GM23338 (cell line): Measurements from ENCODE around the gene TENM4. TPM values are rescaled to one million over a fixed set of nuclear protein-coding genes. Genes with fewer than 3 reads are reported as not detected.

Experiments used
- ATAC-seq: fragments of 200-7000 bp; cut with Tn5 transposase; 3 replicates; pipeline ENCODE4 v1.9.1; 2020
- DNase-seq: peaks from one replicate; pipeline ENCODE4 v3.0.0-alpha.2; 2015; ENCODE audit warnings: low spot score
- H2AFZ ChIP-seq: fragments of 200-600 bp; sonication (generic); 2 replicates; pipeline ENCODE4 v1.8.0; 2016; ENCODE audit warnings: antibody characterized with exemption, mild to moderate bottlenecking, moderate library complexity
- H3F3A ChIP-seq: fragments of 200-600 bp; sonication (generic); replicated peaks from 2 replicates; pipeline ENCODE4 v1.8.0; 2017; ENCODE audit warnings: antibody characterized with exemption, mixed run types, low read depth
- H3K27ac ChIP-seq: fragments of 200-600 bp; sonication (generic); 2 replicates; pipeline ENCODE4 v1.6.1; 2016; ENCODE audit warnings: low read depth
- H3K27me3 ChIP-seq: fragments of 200-600 bp; sonication (generic); 2 replicates; pipeline ENCODE4 v1.8.0; 2016; ENCODE audit warnings: mild to moderate bottlenecking, mixed run types, moderate library complexity; ENCODE audit not compliant: insufficient read depth
- H3K36me3 ChIP-seq: fragments of 200-600 bp; sonication (generic); 2 replicates; pipeline ENCODE4 v1.8.0; 2016; ENCODE audit warnings: mild to moderate bottlenecking; ENCODE audit not compliant: insufficient read depth
- H3K4me1 ChIP-seq: fragments of 200-600 bp; sonication (generic); 2 replicates; pipeline ENCODE4 v1.8.0; 2016; ENCODE audit warnings: mild to moderate bottlenecking, moderate library complexity; ENCODE audit not compliant: insufficient read depth
- H3K4me2 ChIP-seq: fragments of 200-600 bp; sonication (generic); 2 replicates; pipeline ENCODE4 v1.7.1; 2017; ENCODE audit warnings: mixed run types
- H3K4me3 ChIP-seq: fragments of 200-600 bp; sonication (generic); 2 replicates; pipeline ENCODE4 v1.6.1; 2016; ENCODE audit warnings: mixed run types
- H3K79me2 ChIP-seq: fragments of 200-600 bp; sonication (generic); replicated peaks from 2 replicates; pipeline ENCODE4 v1.8.0; 2017; ENCODE audit warnings: mild to moderate bottlenecking; ENCODE audit not compliant: insufficient read depth
- H3K9me2 ChIP-seq: fragments of 200-600 bp; sonication (generic); 2 replicates; pipeline ENCODE4 v1.8.0; 2017; ENCODE audit not compliant: insufficient read depth
- H4K20me1 ChIP-seq: fragments of 200-600 bp; sonication (generic); replicated peaks from 2 replicates; pipeline ENCODE4 v1.8.0; 2017; ENCODE audit warnings: mild to moderate bottlenecking; ENCODE audit not compliant: insufficient read depth
- H3K27ac Mint-ChIP-seq: 2 replicates; pipeline ENCODE4 v1.8.0; 2020; ENCODE audit warnings: inconsistent platforms, mild to moderate bottlenecking, moderate library complexity, mixed read lengths
- H3K27me3 Mint-ChIP-seq: 3 replicates; pipeline ENCODE4 v1.8.0; 2022; ENCODE audit warnings: low read depth, mild to moderate bottlenecking, moderate library complexity, mixed read lengths, inconsistent platforms; ENCODE audit not compliant: insufficient read depth, poor library complexity
- H3K36me3 Mint-ChIP-seq: 3 replicates; pipeline ENCODE4 v1.8.0; 2021; ENCODE audit warnings: low read depth, mild to moderate bottlenecking, inconsistent platforms, moderate library complexity, mixed read lengths
- H3K4me1 Mint-ChIP-seq: 3 replicates; pipeline ENCODE4 v1.8.0; 2020; ENCODE audit warnings: mild to moderate bottlenecking, inconsistent platforms, mixed read lengths
- H3K4me3 Mint-ChIP-seq: 3 replicates; pipeline ENCODE4 v1.8.0; 2021; ENCODE audit warnings: moderate library complexity, mild to moderate bottlenecking, inconsistent platforms, mixed read lengths
- H3K9me3 Mint-ChIP-seq: 3 replicates; pipeline ENCODE4 v1.8.0; 2020; ENCODE audit warnings: moderate library complexity, mild to moderate bottlenecking, inconsistent platforms, mixed read lengths
- POLR2AphosphoS5 ChIP-seq: IDR thresholded peaks from 2 replicates; pipeline ENCODE4 v1.6.1; 2016; ENCODE audit warnings: antibody characterized with exemption, low read depth
- STAT1 ChIP-seq: IDR thresholded peaks from one replicate; pipeline ENCODE4 v1.6.1; 2016; ENCODE audit warnings: antibody characterized with exemption; ENCODE audit not compliant: unreplicated experiment
- polyA plus RNA-seq: library from polyadenylated mRNA; unstranded; fragments of >200 nt; fragmentation: Nextera tagmentation; extraction: Ambion mirVana; gene quantifications from 2 replicates; pipeline ENCODE4 v1.2.1, GENCODE V29; 2016
- total RNA-seq: library from RNA; depleted of rRNA; stranded (reverse); fragments of >200 nt; shearing (Covaris generic); gene quantifications from 2 replicates; pipeline ENCODE4 v1.2.3, GENCODE V29; 2014
- TF ChIP-seq, protein P1 (sequence below): IDR thresholded peaks from 2 replicates; pipeline ENCODE4 v1.6.1; 2016; ENCODE audit warnings: antibody characterized with exemption
- TF ChIP-seq, protein P2 (sequence below): fragments of 250-450 bp; sonication (Bioruptor Pico); IDR thresholded peaks from 2 replicates; pipeline ENCODE4 v1.5.0; 2020; ENCODE audit warnings: mild to moderate bottlenecking, moderate library complexity
- TF ChIP-seq, protein P3 (sequence below): IDR thresholded peaks from one replicate; pipeline ENCODE4 v1.6.1; 2018; ENCODE audit warnings: antibody characterized with exemption; ENCODE audit not compliant: unreplicated experiment

TENM4 gene
- total and polyA plus RNA-seq, 2 experiments from 2014 or later, result 7.3 TPM

- H3K4me3 ChIP-seq, result no peak overlapping the region
- TF ChIP-seq, protein P1, sequence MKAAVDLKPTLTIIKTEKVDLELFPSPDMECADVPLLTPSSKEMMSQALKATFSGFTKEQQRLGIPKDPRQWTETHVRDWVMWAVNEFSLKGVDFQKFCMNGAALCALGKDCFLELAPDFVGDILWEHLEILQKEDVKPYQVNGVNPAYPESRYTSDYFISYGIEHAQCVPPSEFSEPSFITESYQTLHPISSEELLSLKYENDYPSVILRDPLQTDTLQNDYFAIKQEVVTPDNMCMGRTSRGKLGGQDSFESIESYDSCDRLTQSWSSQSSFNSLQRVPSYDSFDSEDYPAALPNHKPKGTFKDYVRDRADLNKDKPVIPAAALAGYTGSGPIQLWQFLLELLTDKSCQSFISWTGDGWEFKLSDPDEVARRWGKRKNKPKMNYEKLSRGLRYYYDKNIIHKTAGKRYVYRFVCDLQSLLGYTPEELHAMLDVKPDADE, result no peak
- TF ChIP-seq STAT1 (no peak), POLR2AphosphoS5 (no peak)
- H2AFZ ChIP-seq, result no peak overlapping the region
- H3K4me2 ChIP-seq, result no peak overlapping the region
- H3K79me2 ChIP-seq, result no peaks in the 10 kb centered on the region
- Mint-ChIP-seq H3K4me3 (no peak overlapping the region), H3K36me3 (no peaks in the 10 kb centered on the region), H3K27ac (no peak overlapping the region), H3K4me1 (peaks cover 15% of the 10 kb centered on the region; the same call in 2 of the 3 replicates), H3K27me3 (peaks cover 4% of the 10 kb centered on the region), H3K9me3 (no peaks in the 10 kb centered on the region)
- no peaks in the 10 kb centered on the region for H3K9me2 ChIP-seq
- H3F3A ChIP-seq, result no peaks in the 10 kb centered on the region
- H3K36me3 ChIP-seq, result no peaks in the 10 kb centered on the region
- no peaks in the 10 kb centered on the region for H3K27me3 ChIP-seq
- H4K20me1 ChIP-seq, result no peaks in the 10 kb centered on the region
- no peak overlapping the region for H3K27ac ChIP-seq
- H3K4me1 ChIP-seq, result no peaks in the 10 kb centered on the region
- ATAC-seq (no peak), DNase-seq (no peak)
These were observed 182.3 kb downstream of the TENM4 start for GRCh38 chr11:79258576-79258975.

DNA sequence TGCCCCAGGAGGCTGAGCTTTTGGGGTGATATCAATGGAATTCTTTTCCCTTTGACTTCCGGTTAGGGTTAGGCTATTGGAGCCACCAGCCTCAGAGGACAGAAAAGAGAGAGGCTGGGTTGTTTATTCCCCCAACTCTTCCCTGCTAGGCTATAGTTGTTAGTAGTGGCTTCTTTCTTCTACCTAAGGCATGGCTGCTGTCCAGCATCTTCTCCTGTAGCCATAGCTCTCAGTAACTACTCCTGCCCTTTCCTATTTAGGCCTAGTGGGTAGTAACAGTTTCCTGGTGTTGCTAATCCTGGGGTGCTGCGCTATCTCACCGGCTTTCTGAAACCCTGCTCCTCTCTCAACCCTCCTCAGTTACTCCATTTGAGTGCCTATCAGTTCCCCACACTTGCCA, 184.9 kb downstream of the TENM4 start:
- Mint-ChIP-seq H3K4me1 (peaks cover 6% of the 10 kb centered on the region; the same call in 2 of the 3 replicates), H3K27ac (no peak overlapping the region), H3K4me3 (no peak overlapping the region), H3K36me3 (no peaks in the 10 kb centered on the region), H3K9me3 (no peaks in the 10 kb centered on the region), H3K27me3 (peaks cover 2% of the 10 kb centered on the region)
- Histone ChIP-seq H3K4me2 (no peak overlapping the region), H3K79me2 (no peaks in the 10 kb centered on the region), H2AFZ (no peak overlapping the region), H3K9me2 (no peaks in the 10 kb centered on the region), H3K36me3 (no peaks in the 10 kb centered on the region), H3K4me1 (no peaks in the 10 kb centered on the region), H3K4me3 (no peak overlapping the region), H3K27ac (no peak overlapping the region), H3K27me3 (no peaks in the 10 kb centered on the region), H4K20me1 (no peaks in the 10 kb centered on the region), H3F3A (no peaks in the 10 kb centered on the region)
- TF ChIP-seq, protein P2, sequence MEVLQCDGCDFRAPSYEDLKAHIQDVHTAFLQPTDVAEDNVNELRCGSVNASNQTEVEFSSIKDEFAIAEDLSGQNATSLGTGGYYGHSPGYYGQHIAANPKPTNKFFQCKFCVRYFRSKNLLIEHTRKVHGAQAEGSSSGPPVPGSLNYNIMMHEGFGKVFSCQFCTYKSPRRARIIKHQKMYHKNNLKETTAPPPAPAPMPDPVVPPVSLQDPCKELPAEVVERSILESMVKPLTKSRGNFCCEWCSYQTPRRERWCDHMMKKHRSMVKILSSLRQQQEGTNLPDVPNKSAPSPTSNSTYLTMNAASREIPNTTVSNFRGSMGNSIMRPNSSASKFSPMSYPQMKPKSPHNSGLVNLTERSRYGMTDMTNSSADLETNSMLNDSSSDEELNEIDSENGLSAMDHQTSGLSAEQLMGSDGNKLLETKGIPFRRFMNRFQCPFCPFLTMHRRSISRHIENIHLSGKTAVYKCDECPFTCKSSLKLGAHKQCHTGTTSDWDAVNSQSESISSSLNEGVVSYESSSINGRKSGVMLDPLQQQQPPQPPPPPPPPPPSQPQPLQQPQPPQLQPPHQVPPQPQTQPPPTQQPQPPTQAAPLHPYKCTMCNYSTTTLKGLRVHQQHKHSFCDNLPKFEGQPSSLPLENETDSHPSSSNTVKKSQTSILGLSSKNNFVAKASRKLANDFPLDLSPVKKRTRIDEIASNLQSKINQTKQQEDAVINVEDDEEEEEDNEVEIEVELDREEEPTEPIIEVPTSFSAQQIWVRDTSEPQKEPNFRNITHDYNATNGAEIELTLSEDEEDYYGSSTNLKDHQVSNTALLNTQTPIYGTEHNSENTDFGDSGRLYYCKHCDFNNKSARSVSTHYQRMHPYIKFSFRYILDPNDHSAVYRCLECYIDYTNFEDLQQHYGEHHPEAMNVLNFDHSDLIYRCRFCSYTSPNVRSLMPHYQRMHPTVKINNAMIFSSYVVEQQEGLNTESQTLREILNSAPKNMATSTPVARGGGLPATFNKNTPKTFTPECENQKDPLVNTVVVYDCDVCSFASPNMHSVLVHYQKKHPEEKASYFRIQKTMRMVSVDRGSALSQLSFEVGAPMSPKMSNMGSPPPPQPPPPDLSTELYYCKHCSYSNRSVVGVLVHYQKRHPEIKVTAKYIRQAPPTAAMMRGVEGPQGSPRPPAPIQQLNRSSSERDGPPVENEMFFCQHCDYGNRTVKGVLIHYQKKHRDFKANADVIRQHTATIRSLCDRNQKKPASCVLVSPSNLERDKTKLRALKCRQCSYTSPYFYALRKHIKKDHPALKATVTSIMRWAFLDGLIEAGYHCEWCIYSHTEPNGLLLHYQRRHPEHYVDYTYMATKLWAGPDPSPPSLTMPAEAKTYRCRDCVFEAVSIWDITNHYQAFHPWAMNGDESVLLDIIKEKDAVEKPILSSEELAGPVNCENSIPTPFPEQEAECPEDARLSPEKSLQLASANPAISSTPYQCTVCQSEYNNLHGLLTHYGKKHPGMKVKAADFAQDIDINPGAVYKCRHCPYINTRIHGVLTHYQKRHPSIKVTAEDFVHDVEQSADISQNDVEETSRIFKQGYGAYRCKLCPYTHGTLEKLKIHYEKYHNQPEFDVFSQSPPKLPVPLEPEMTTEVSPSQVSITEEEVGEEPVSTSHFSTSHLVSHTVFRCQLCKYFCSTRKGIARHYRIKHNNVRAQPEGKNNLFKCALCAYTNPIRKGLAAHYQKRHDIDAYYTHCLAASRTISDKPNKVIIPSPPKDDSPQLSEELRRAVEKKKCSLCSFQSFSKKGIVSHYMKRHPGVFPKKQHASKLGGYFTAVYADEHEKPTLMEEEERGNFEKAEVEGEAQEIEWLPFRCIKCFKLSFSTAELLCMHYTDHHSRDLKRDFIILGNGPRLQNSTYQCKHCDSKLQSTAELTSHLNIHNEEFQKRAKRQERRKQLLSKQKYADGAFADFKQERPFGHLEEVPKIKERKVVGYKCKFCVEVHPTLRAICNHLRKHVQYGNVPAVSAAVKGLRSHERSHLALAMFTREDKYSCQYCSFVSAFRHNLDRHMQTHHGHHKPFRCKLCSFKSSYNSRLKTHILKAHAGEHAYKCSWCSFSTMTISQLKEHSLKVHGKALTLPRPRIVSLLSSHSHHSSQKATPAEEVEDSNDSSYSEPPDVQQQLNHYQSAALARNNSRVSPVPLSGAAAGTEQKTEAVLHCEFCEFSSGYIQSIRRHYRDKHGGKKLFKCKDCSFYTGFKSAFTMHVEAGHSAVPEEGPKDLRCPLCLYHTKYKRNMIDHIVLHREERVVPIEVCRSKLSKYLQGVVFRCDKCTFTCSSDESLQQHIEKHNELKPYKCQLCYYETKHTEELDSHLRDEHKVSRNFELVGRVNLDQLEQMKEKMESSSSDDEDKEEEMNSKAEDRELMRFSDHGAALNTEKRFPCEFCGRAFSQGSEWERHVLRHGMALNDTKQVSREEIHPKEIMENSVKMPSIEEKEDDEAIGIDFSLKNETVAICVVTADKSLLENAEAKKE (CRISPR knock-in tag), result no peak
- TF ChIP-seq, protein P1, result no peak
- TF ChIP-seq, protein P3, sequence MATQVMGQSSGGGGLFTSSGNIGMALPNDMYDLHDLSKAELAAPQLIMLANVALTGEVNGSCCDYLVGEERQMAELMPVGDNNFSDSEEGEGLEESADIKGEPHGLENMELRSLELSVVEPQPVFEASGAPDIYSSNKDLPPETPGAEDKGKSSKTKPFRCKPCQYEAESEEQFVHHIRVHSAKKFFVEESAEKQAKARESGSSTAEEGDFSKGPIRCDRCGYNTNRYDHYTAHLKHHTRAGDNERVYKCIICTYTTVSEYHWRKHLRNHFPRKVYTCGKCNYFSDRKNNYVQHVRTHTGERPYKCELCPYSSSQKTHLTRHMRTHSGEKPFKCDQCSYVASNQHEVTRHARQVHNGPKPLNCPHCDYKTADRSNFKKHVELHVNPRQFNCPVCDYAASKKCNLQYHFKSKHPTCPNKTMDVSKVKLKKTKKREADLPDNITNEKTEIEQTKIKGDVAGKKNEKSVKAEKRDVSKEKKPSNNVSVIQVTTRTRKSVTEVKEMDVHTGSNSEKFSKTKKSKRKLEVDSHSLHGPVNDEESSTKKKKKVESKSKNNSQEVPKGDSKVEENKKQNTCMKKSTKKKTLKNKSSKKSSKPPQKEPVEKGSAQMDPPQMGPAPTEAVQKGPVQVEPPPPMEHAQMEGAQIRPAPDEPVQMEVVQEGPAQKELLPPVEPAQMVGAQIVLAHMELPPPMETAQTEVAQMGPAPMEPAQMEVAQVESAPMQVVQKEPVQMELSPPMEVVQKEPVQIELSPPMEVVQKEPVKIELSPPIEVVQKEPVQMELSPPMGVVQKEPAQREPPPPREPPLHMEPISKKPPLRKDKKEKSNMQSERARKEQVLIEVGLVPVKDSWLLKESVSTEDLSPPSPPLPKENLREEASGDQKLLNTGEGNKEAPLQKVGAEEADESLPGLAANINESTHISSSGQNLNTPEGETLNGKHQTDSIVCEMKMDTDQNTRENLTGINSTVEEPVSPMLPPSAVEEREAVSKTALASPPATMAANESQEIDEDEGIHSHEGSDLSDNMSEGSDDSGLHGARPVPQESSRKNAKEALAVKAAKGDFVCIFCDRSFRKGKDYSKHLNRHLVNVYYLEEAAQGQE, result peak; percentile 58
- ATAC-seq (peak; percentile 48), DNase-seq (no peak)
